Measurements from ENCODE around the gene SPATA12. TPM values are rescaled to one million over a fixed set of nuclear protein-coding genes. Genes with fewer than 3 reads are reported as not detected.

The SPATA12 gene
- total RNA-seq, 4 donors from 2014 or later = not detected

DNA sequence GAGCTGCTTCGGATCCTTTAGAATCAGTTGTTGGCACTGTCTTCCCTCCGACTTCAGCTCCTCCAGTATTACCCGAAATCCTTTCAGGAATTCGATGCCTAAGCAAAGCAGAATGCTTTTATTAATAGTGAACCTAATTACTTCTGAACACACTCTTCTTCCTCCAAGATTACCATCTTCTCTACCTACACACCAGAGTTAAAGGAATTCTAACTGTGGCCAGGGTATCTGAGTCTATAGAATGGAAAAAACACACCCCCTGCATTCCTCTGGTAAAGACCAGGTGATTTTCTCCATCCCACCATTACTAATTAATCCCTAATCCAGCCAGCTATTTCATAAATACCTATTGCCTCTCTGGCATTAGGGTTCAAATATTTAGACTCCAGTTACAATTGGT, 49.8 kb downstream of the SPATA12 start:
- no peak overlapping the region for H3K4me3 ChIP-seq (ENCODE audit: low read depth, poor library complexity, severe bottlenecking)
- TF ChIP-seq POLR2A (IDR thresholded peaks at IDR 0.05) = no peak
- TF ChIP-seq, protein P1, sequence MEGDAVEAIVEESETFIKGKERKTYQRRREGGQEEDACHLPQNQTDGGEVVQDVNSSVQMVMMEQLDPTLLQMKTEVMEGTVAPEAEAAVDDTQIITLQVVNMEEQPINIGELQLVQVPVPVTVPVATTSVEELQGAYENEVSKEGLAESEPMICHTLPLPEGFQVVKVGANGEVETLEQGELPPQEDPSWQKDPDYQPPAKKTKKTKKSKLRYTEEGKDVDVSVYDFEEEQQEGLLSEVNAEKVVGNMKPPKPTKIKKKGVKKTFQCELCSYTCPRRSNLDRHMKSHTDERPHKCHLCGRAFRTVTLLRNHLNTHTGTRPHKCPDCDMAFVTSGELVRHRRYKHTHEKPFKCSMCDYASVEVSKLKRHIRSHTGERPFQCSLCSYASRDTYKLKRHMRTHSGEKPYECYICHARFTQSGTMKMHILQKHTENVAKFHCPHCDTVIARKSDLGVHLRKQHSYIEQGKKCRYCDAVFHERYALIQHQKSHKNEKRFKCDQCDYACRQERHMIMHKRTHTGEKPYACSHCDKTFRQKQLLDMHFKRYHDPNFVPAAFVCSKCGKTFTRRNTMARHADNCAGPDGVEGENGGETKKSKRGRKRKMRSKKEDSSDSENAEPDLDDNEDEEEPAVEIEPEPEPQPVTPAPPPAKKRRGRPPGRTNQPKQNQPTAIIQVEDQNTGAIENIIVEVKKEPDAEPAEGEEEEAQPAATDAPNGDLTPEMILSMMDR (IDR thresholded peaks at IDR 0.05) = no peak
- intact Hi-C loops (cut with DNase I; ENCODE audit: low total_unique reads) = no loop called here
- WGBS, 2 donors = 71 to 89% methylated on average over 4 of the region's 4 CpGs
- DNase-seq (ENCODE audit: low spot score in 2 of 2) = no peak

DNA sequence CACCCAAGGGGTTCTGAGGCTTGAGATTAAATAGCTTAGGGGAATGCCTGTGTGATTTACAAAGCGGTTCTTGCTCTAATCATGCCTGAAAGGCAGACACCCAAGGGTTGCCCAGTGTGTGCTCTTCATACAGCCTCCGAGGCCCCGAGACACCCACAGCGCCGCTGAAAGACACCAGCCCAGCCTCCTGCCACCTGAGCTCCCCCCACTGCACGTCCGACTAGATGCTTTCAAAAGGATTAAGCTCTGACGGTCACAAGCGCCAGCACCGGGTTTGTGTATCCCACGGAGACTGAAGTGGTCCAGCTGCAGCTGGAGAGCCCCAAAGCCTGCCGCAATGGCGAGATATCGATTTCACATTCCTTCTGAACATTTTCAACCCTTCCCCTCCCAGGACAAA, 50.3 kb downstream of the SPATA12 start:
- 79 to 85% methylated on average over 14 of the region's 14 CpGs for WGBS, 2 donors
- H3K4me3 ChIP-seq (ENCODE audit: low read depth, poor library complexity, severe bottlenecking) = no peak overlapping the region
- TF ChIP-seq, protein P1 (IDR thresholded peaks at IDR 0.05) = no peak
- no peak for TF ChIP-seq POLR2A (IDR thresholded peaks at IDR 0.05)
- intact Hi-C loops (cut with DNase I; ENCODE audit: low total_unique reads) = no loop called here
- no peak for DNase-seq (ENCODE audit: low spot score in 2 of 2)

DNA sequence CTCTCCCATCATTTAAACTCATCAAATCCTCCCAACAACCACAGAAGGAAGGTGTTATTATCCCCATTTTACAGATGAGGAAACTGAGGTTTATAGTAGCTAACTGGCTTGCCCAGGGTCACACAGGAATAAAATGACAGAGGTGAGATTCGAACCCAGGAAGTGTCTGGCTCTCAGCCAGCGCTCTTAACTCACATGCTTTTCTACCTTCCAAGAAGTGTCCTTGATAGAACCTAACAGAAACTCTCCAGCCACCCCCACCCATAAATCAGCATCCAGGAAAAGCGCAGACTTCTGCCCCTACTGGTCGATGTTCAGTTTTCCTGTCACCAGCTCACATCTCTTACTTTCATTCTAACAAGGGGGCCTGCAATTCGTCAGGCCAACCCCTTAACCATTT, 51.7 kb downstream of the SPATA12 start:
- H3K4me3 ChIP-seq (ENCODE audit: low read depth, poor library complexity, severe bottlenecking) = no peak overlapping the region
- 75% methylated on average over 5 of the region's 5 CpGs for WGBS, 2 donors
- no peak for DNase-seq (ENCODE audit: low spot score in 2 of 2)
- intact Hi-C loops (cut with DNase I; ENCODE audit: low total_unique reads) = no loop called here
- TF ChIP-seq POLR2A (IDR thresholded peaks at IDR 0.05) = no peak
- TF ChIP-seq, protein P1 (IDR thresholded peaks at IDR 0.05) = no peak

DNA sequence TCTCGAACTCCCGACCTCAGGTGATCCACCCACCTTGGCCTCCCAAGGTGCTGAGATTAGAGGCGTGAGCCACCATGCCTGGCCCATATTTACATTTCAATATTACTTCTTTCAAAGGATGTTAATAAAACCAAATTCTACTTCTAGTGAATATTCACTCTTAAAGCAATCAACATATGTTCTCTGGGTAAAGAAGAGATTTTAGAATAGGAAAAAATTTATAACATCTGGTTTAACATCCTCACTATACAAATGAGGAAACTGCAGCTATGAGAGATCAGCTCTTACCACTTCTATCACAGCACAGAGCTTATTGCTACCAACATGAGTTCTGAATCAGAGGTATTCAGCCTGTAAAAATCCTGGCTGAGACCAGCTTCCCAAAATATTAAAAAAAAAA, 56.0 kb downstream of the SPATA12 start:
- H3K4me3 ChIP-seq (ENCODE audit: low read depth, poor library complexity, severe bottlenecking) = no peak overlapping the region
- intact Hi-C loops (cut with DNase I; ENCODE audit: low total_unique reads) = no loop called here
- no peak for DNase-seq (ENCODE audit: low spot score in 2 of 2)
- 93 to 100% methylated on average over 3 of the region's 3 CpGs for WGBS, 2 donors
- TF ChIP-seq POLR2A (IDR thresholded peaks at IDR 0.05) = no peak

DNA sequence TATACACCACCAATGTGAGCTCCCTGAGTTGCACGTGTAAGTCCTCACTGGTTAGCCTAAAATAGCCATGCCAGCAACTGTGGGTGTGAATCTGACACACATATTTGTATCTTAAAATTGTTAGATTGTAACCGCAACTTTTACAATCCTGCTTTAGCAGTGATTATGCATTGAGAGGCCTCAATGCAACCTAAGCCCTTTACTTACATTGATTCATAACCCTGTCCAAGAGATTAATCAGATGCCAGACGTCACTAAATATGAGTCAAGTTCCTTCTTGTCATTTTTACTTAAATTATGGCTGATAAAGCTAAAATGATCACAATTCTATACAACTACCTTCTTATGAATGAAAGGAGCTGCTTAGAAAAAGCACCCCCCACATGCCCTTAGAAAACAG, 57.8 kb downstream of the SPATA12 start:
- H3K4me3 ChIP-seq (ENCODE audit: low read depth, poor library complexity, severe bottlenecking) = no peak overlapping the region
- 48 to 62% methylated on average over 3 of the region's 3 CpGs for WGBS, 2 donors
- DNase-seq (ENCODE audit: low spot score in 2 of 2) = no peak
- TF ChIP-seq POLR2A (IDR thresholded peaks at IDR 0.05) = no peak
- intact Hi-C loops (cut with DNase I; ENCODE audit: low total_unique reads) = no loop called here

DNA sequence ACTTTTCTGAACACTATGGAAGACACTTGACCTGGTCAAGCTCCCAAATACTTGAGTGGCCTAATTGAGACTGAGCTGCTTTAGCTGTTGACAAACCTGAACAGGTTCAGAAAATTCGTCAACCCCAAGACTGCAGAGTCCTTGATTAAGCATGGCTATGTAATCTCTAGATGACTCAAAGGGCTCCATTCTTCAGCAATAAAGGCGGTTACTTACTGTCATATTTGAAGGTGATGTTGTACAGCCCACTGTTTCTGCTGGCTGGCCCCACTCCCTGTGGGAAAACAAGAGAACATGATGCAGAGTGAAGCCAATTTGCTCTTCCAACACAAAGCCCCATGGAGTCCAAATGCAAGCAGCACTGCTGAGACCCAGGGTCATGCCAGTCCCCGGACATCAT, 59.6 kb downstream of the SPATA12 start:
- intact Hi-C loops (cut with DNase I; ENCODE audit: low total_unique reads) = no loop called here
- TF ChIP-seq, protein P1 (IDR thresholded peaks at IDR 0.05) = no peak
- TF ChIP-seq POLR2A (IDR thresholded peaks at IDR 0.05) = no peak
- H3K4me3 ChIP-seq (ENCODE audit: low read depth, poor library complexity, severe bottlenecking) = no peak overlapping the region
- WGBS, 2 donors = 88 to 91% methylated on average over 3 of the region's 3 CpGs
- no peak for DNase-seq (ENCODE audit: low spot score in 2 of 2)

DNA sequence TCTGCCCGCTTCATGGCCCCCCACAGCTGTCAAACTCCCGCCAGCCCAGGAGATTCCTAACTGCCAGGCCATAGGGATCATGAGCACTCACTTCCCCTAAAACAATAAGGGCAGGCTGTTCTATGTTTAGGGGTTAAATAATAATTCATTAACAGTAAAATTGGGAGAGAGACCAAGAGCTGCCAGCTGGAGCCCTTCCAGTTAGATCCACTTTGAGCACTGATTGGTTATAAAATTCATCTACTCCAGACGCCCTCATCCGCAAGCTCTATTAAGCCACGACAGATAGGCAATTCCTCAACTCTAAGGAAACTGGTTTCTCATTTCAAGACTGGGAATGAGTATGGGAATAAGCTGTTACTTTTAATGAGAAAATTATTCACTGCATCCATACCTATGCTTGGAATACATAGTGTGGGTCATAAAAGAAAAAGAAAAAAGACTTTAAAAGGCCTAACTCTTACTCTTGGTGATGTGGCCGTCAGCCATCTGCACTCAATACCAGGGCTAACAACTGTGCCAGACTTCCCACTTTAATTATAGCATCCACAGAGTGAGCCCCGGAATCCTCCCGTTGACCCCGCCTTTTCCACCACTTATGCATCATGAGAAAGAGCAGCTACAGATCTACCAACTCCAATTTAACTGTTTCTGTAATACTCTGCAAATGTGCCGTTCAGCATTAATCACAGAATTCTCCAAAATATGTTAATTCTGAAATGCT, 60.1 kb downstream of the SPATA12 start:
- 69% methylated on average over 10 of the region's 10 CpGs for WGBS, 2 donors
- no peak for DNase-seq (ENCODE audit: low spot score in 2 of 2)
- TF ChIP-seq, protein P1 (IDR thresholded peaks at IDR 0.05) = no peak
- no peak for TF ChIP-seq POLR2A (IDR thresholded peaks at IDR 0.05)
- no peak overlapping the region for H3K4me3 ChIP-seq (ENCODE audit: low read depth, poor library complexity, severe bottlenecking)
- intact Hi-C loops (cut with DNase I; ENCODE audit: low total_unique reads) = no loop called here
